Measurements from ENCODE around the gene COG7.

GRCh38 chr16:23380501-23380951, 72.5 kb downstream of the COG7 start:
- TF ChIP-seq CTCF (optimal IDR thresholded peaks at IDR 0.05 in 1 of 3, IDR thresholded peaks at IDR 0.05 in 1 of 3, conservative IDR thresholded peaks at IDR 0.05 in 1 of 3; ENCODE audit: extremely low read depth in 1 of 3, insufficient read depth in 2 of 3, low read length in 3 of 3) (no peak), EZH2 (IDR thresholded peaks at IDR 0.05; ENCODE audit: low read length) (no peak)

Data from keratinocyte (primary cell).